H9 (cell line): ENCODE results near the gene HLA-DPB1. TPM values are rescaled to one million over a fixed set of nuclear protein-coding genes. Genes with fewer than 3 reads are reported as not detected.

Experiments used
- DNase-seq: peaks from one replicate; pipeline ENCODE4 v3.0.0-alpha.2; 2017
- H2AFZ ChIP-seq: one replicate; pipeline ENCODE4 v1.6.1; 2013; ENCODE audit warnings: mild to moderate bottlenecking, low read length, control low read depth, moderate library complexity
- H2AK5ac ChIP-seq: 2 replicates; pipeline ENCODE4 v1.6.1; 2013; ENCODE audit warnings: low read length, control low read depth, mixed read lengths; ENCODE audit not compliant: insufficient read length
- H2BK120ac ChIP-seq: one replicate; pipeline ENCODE4 v1.6.1; 2013; ENCODE audit warnings: low read depth, mild to moderate bottlenecking, low read length, control low read depth, inconsistent platforms; ENCODE audit not compliant: poor library complexity, severe bottlenecking
- H2BK12ac ChIP-seq: 2 replicates; pipeline ENCODE4 v1.6.1; 2013; ENCODE audit warnings: low read length, control low read depth, mixed read lengths, low read depth; ENCODE audit not compliant: insufficient read length
- H2BK15ac ChIP-seq: 2 replicates; pipeline ENCODE4 v1.6.1; 2013; ENCODE audit warnings: low read depth, low read length, control low read depth
- H2BK20ac ChIP-seq: one replicate; pipeline ENCODE4 v1.6.1; 2013; ENCODE audit warnings: low read depth, mild to moderate bottlenecking, low read length, control low read depth, inconsistent platforms; ENCODE audit not compliant: poor library complexity, severe bottlenecking
- H2BK5ac ChIP-seq: 2 replicates; pipeline ENCODE4 v1.6.1; 2013; ENCODE audit warnings: low read length, control low read depth, mixed read lengths; ENCODE audit not compliant: insufficient read length
- H3K14ac ChIP-seq: 2 replicates; pipeline ENCODE4 v1.6.1; 2013; ENCODE audit warnings: low read length, control low read depth; ENCODE audit not compliant: insufficient read depth
- H3K18ac ChIP-seq: 2 replicates; pipeline ENCODE4 v1.6.1; 2013; ENCODE audit warnings: low read depth, mild to moderate bottlenecking, mixed read lengths, low read length, control low read depth; ENCODE audit not compliant: insufficient read length
- H3K23ac ChIP-seq: 2 replicates; pipeline ENCODE4 v1.6.1; 2013; ENCODE audit warnings: low read length, control low read depth, mixed read lengths, low read depth; ENCODE audit not compliant: insufficient read length
- H3K23me2 ChIP-seq: 2 replicates; pipeline ENCODE4 v1.6.1; 2013; ENCODE audit warnings: low read depth, mild to moderate bottlenecking, mixed read lengths, low read length, control low read depth; ENCODE audit not compliant: insufficient read length, poor library complexity, severe bottlenecking
- H3K27ac ChIP-seq: 2 replicates; pipeline ENCODE4 v1.5.1; 2013; ENCODE audit warnings: low read length, control low read depth, mixed read lengths, low read depth; ENCODE audit not compliant: insufficient read length
- H3K27me3 ChIP-seq: 2 replicates; pipeline ENCODE4 v1.6.1; 2013; ENCODE audit warnings: low read length, control low read depth, inconsistent platforms; ENCODE audit not compliant: insufficient read depth
- H3K4ac ChIP-seq: 2 replicates; pipeline ENCODE4 v1.6.1; 2013; ENCODE audit warnings: low read depth, mild to moderate bottlenecking, control low read depth, inconsistent platforms, low read length, moderate library complexity
- H3K4me1 ChIP-seq: 2 replicates; pipeline ENCODE4 v1.6.1; 2013; ENCODE audit warnings: low read length, control low read depth, inconsistent platforms; ENCODE audit not compliant: insufficient read depth
- H3K4me2 ChIP-seq: 2 replicates; pipeline ENCODE4 v1.6.1; 2013; ENCODE audit warnings: low read length, control low read depth, mixed read lengths; ENCODE audit not compliant: insufficient read length, insufficient read depth
- H3K56ac ChIP-seq: 2 replicates; pipeline ENCODE4 v1.6.1; 2013; ENCODE audit warnings: low read depth, mild to moderate bottlenecking, mixed read lengths, low read length, control low read depth; ENCODE audit not compliant: insufficient read length
- H3K79me1 ChIP-seq: 2 replicates; pipeline ENCODE4 v1.6.1; 2013; ENCODE audit warnings: low read depth, mild to moderate bottlenecking, moderate library complexity, low read length, control low read depth, inconsistent platforms; ENCODE audit not compliant: insufficient read depth, poor library complexity, severe bottlenecking
- H3K79me2 ChIP-seq: 2 replicates; pipeline ENCODE4 v1.6.1; 2013; ENCODE audit warnings: low read length, control low read depth, inconsistent platforms; ENCODE audit not compliant: insufficient read depth
- H3K9ac ChIP-seq: 2 replicates; pipeline ENCODE4 v1.6.1; 2013; ENCODE audit warnings: low read length, control low read depth, mixed read lengths; ENCODE audit not compliant: insufficient read length; ENCODE audit errors: extremely low read depth
- H3K9me3 ChIP-seq: one replicate; pipeline ENCODE4 v1.6.1; 2013; ENCODE audit warnings: low read depth, low read length, inconsistent platforms; ENCODE audit not compliant: control insufficient read depth
- H3T11ph ChIP-seq: one replicate; pipeline ENCODE4 v1.6.1; 2013; ENCODE audit warnings: mild to moderate bottlenecking, low read length, control low read depth, inconsistent platforms
- H4K20me1 ChIP-seq: one replicate; pipeline ENCODE4 v1.6.1; 2013; ENCODE audit not compliant: control insufficient read depth, insufficient read length, insufficient read depth
- H4K5ac ChIP-seq: 2 replicates; pipeline ENCODE4 v1.6.1; 2013; ENCODE audit warnings: low read depth, mild to moderate bottlenecking, mixed read lengths, low read length, control low read depth; ENCODE audit not compliant: insufficient read length
- H4K8ac ChIP-seq: replicated peaks from 2 replicates; pipeline ENCODE4 v1.6.1; 2013; ENCODE audit warnings: low read length, control low read depth, mixed read lengths, low read depth; ENCODE audit not compliant: insufficient read length
- H4K91ac ChIP-seq: 2 replicates; pipeline ENCODE4 v1.6.1; 2013; ENCODE audit warnings: low read depth, mild to moderate bottlenecking, moderate library complexity, mixed read lengths, low read length, control low read depth; ENCODE audit not compliant: insufficient read length
- H3K27ac Mint-ChIP-seq, 3 experiments: 2 replicates in 2 of 3; 3 replicates in 1 of 3; pipeline ENCODE4 v1.8.0; 2020 to 2021; ENCODE audit warnings: mixed read lengths in 3 of 3, mild to moderate bottlenecking in 1 of 3, moderate library complexity in 1 of 3
- H3K27me3 Mint-ChIP-seq: 2 replicates; pipeline ENCODE4 v1.8.0; 2021; ENCODE audit warnings: low read depth, mild to moderate bottlenecking, moderate library complexity, mixed read lengths
- H3K36me3 Mint-ChIP-seq, 3 experiments: 2 replicates in 2 of 3; 3 replicates in 1 of 3; pipeline ENCODE4 v1.8.0; 2020 to 2021; ENCODE audit warnings: low read depth in 3 of 3, mixed read lengths in 3 of 3; ENCODE audit not compliant: insufficient read depth in 1 of 3
- H3K4me1 Mint-ChIP-seq, 2 experiments: 2 replicates each; pipeline ENCODE4 v1.8.0; 2020; ENCODE audit warnings: mixed read lengths in 2 of 2
- H3K4me3 Mint-ChIP-seq, 2 experiments: 2 replicates in 1 of 2; 3 replicates in 1 of 2; pipeline ENCODE4 v1.8.0; 2020 to 2021; ENCODE audit warnings: mild to moderate bottlenecking in 2 of 2, mixed read lengths in 2 of 2, moderate library complexity in 1 of 2
- H3K9me3 Mint-ChIP-seq, 2 experiments: 2 replicates in 1 of 2; 3 replicates in 1 of 2; pipeline ENCODE4 v1.8.0; 2020; ENCODE audit warnings: mild to moderate bottlenecking in 2 of 2, mixed read lengths in 2 of 2, moderate library complexity in 1 of 2
- CTCF ChIP-seq: fragments of 200-600 bp; sonication (generic); conservative IDR thresholded peaks from 3 replicates; pipeline ENCODE4 v1.8.0; 2021; ENCODE audit warnings: antibody characterized with exemption, mild to moderate bottlenecking
- WGBS: extraction: QIAGEN DNeasy Blood & Tissue Kit; methylation state at CpG from one replicate; pipeline ENCODE4 v1.1.7; 2013; ENCODE audit warnings: missing lambda C conversion rate, low lambda C conversion rate, mixed read lengths; ENCODE audit not compliant: insufficient read length; ENCODE audit errors: extremely low coverage; 5-methylcytosine and 5-hydroxymethylcytosine counted together
- total RNA-seq: library from RNA; stranded (reverse); gene quantifications from 2 replicates; pipeline ENCODE4 v1.2.1, GENCODE V29; 2021

Gene HLA-DPB1
- total RNA-seq, 1 experiment from 2014 or later: 23.6 TPM

- H4K20me1 ChIP-seq: no peaks in the 10 kb centered on the region
- H2BK5ac ChIP-seq: no peak overlapping the region
- WGBS: no CpG with 5 or more reads among the region's 4 CpGs
- H4K5ac ChIP-seq: no peak overlapping the region
- no peak overlapping the region for H3K56ac ChIP-seq
- H2BK15ac ChIP-seq: no peak overlapping the region
- no peak overlapping the region for H2BK120ac ChIP-seq
- no peaks in the 10 kb centered on the region for H3K27me3 ChIP-seq
- H3K4me2 ChIP-seq: no peak overlapping the region
- H3K79me2 ChIP-seq: no peaks in the 10 kb centered on the region
- H3K27me3 Mint-ChIP-seq: no peaks in the 10 kb centered on the region; the same call in 1 of the 2 replicates
- TF ChIP-seq CTCF: no peak
- H3K23ac ChIP-seq: no peak overlapping the region
- H3T11ph ChIP-seq: no peak overlapping the region
- no peaks in the 10 kb centered on the region; the same call in 1 of the 2 replicates for H3K4me1 ChIP-seq
- H3K4me3 Mint-ChIP-seq: no peak overlapping the region
- no peaks in the 10 kb centered on the region for H3K9me3 ChIP-seq
- DNase-seq: no peak
- H3K9me3 Mint-ChIP-seq: no peaks in the 10 kb centered on the region
- H4K8ac ChIP-seq: no peak overlapping the region
- no peak overlapping the region for H2BK12ac ChIP-seq
- no peaks in the 10 kb centered on the region for H3K23me2 ChIP-seq
- H3K27ac ChIP-seq: no peak overlapping the region
- H3K4me1 Mint-ChIP-seq: peaks cover 3 to 5% of the 10 kb centered on the region in 2 experiments
- no peak overlapping the region for H3K18ac ChIP-seq
- H2AFZ ChIP-seq: no peak overlapping the region
- no peak overlapping the region for H3K14ac ChIP-seq
- no peaks in the 10 kb centered on the region for H3K79me1 ChIP-seq
- H3K36me3 Mint-ChIP-seq: peaks cover 1 to 7% (median 4%) of the 10 kb centered on the region in 3 experiments; a peak in 5 of 7 replicates
- H2AK5ac ChIP-seq: no peak overlapping the region
- no peak overlapping the region for H2BK20ac ChIP-seq
- H3K9ac ChIP-seq: no peak overlapping the region
- H4K91ac ChIP-seq: no peak overlapping the region
- no peak overlapping the region; a peak in 2 of 7 replicates for H3K27ac Mint-ChIP-seq
- no peak overlapping the region for H3K4ac ChIP-seq
These were observed 60.6 kb downstream of the HLA-DPB1 start for GRCh38 chr6:33136310-33136900.

Other genes starting within 250 kb of the HLA-DPB1 start
- gene TAP2, start 237.3 kb upstream of the HLA-DPB1 start, total RNA-seq: 16.3 and 20.3 TPM in 2 replicates
- 17.6 and 19.1 TPM in 2 replicates for gene PSMB8, start 231.9 kb upstream of the HLA-DPB1 start, total RNA-seq
- gene TAP1, start 222.3 kb upstream of the HLA-DPB1 start, total RNA-seq: 12.1 and 12.7 TPM in 2 replicates
- 3.2 and 3.5 TPM in 2 replicates for gene PSMB9, start 221.8 kb upstream of the HLA-DPB1 start, total RNA-seq
- 1.5 and 1.7 TPM in 2 replicates for gene HLA-DMB, start 135.0 kb upstream of the HLA-DPB1 start, total RNA-seq
- 6.6 and 7.5 TPM in 2 replicates for gene HLA-DMA, start 122.9 kb upstream of the HLA-DPB1 start, total RNA-seq
- 244 and 252 TPM in 2 replicates for gene BRD2, start 107.4 kb upstream of the HLA-DPB1 start, total RNA-seq
- gene HLA-DOA, start 66.4 kb upstream of the HLA-DPB1 start, total RNA-seq: 15.3 and 15.6 TPM in 2 replicates
- gene HLA-DPA1, start 2.3 kb upstream of the HLA-DPB1 start, total RNA-seq: 2.6 and 4.0 TPM in 2 replicates
- gene COL11A2, start 116.5 kb downstream of the HLA-DPB1 start, total RNA-seq: 2.0 and 2.3 TPM in 2 replicates
- 14.8 and 16.8 TPM in 2 replicates for gene RXRB, start 124.7 kb downstream of the HLA-DPB1 start, total RNA-seq
- gene SLC39A7, start 124.9 kb downstream of the HLA-DPB1 start, total RNA-seq: 105 and 107 TPM in 2 replicates
- 5.5 and 7.1 TPM in 2 replicates for gene HSD17B8, start 128.7 kb downstream of the HLA-DPB1 start, total RNA-seq
- gene RING1, start 132.5 kb downstream of the HLA-DPB1 start, total RNA-seq: 29.8 and 31.0 TPM in 2 replicates
- 46.9 and 47.1 TPM in 2 replicates for gene VPS52, start 195.9 kb downstream of the HLA-DPB1 start, total RNA-seq
- 3,216 and 3,296 TPM in 2 replicates for gene RPS18, start 196.1 kb downstream of the HLA-DPB1 start, total RNA-seq
- gene B3GALT4, start 201.1 kb downstream of the HLA-DPB1 start, total RNA-seq: 3.2 and 3.4 TPM in 2 replicates
- 99.2 and 110 TPM in 2 replicates for gene WDR46, start 213.2 kb downstream of the HLA-DPB1 start, total RNA-seq
- gene PFDN6, start 213.6 kb downstream of the HLA-DPB1 start, total RNA-seq: 85.8 and 90.7 TPM in 2 replicates
- gene RGL2, start 223.0 kb downstream of the HLA-DPB1 start, total RNA-seq: 70.5 and 74.3 TPM in 2 replicates
- gene TAPBP, start 238.1 kb downstream of the HLA-DPB1 start, total RNA-seq: 28.2 and 29.5 TPM in 2 replicates
- gene ZBTB22, start 241.8 kb downstream of the HLA-DPB1 start, total RNA-seq: 8.1 TPM in 2 replicates
- gene DAXX, start 247.0 kb downstream of the HLA-DPB1 start, total RNA-seq: 80.2 and 80.4 TPM in 2 replicates